ENCODE results near the gene PRRC2B. TPM values are rescaled to one million over a fixed set of nuclear protein-coding genes. Genes with fewer than 3 reads are reported as not detected.
A peak's percentile ranks its signal among the peaks of the same experiment; 100 is the strongest.
"Not testable (repeated sequence)": the region's sequence is repeated elsewhere in the genome, so short reads cannot be mapped to it uniquely, and the experiment has no call there.

Gene PRRC2B
- total RNA-seq, 1 donor from 2014 or later: 235 TPM

- Mint-ChIP-seq H3K27ac (ENCODE audit: unreplicated experiment) (peak overlapping the region; percentile 65), H3K4me3 (ENCODE audit: unreplicated experiment) (peak overlapping the region; percentile 93), H3K27me3 (ENCODE audit: low read depth) (no peaks in the 10 kb centered on the region), H3K9me3 (ENCODE audit: low read depth) (no peaks in the 10 kb centered on the region), H3K36me3 (ENCODE audit: low read depth) (peaks cover 11% of the 10 kb centered on the region), H3K4me1 (ENCODE audit: low read depth) (peaks cover 27% of the 10 kb centered on the region)
- TF ChIP-seq CTCF (IDR thresholded peaks at IDR 0.05): no peak
- no peak for DNase-seq (ENCODE audit: low spot score)
Observed at GRCh38 chr9:131503626-131504465, 110.0 kb downstream of the PRRC2B start.

- peaks cover 27% of the 10 kb centered on the region for H3K4me1 Mint-ChIP-seq (ENCODE audit: low read depth)
- H3K36me3 Mint-ChIP-seq (ENCODE audit: low read depth): peaks cover 11% of the 10 kb centered on the region
- H3K9me3 Mint-ChIP-seq (ENCODE audit: low read depth): no peaks in the 10 kb centered on the region
- H3K27ac Mint-ChIP-seq (ENCODE audit: unreplicated experiment): no peak overlapping the region
- no peak for DNase-seq (ENCODE audit: low spot score)
- TF ChIP-seq CTCF (IDR thresholded peaks at IDR 0.05): no peak
- no peaks in the 10 kb centered on the region for H3K27me3 Mint-ChIP-seq (ENCODE audit: low read depth)
- no peak overlapping the region for H3K4me3 Mint-ChIP-seq (ENCODE audit: unreplicated experiment)
Observed at GRCh38 chr9:131505012-131505411, 111.1 kb downstream of the PRRC2B start.

- no peak overlapping the region for H3K4me3 Mint-ChIP-seq (ENCODE audit: unreplicated experiment)
- H3K27me3 Mint-ChIP-seq (ENCODE audit: low read depth): no peaks in the 10 kb centered on the region
- no peak for TF ChIP-seq CTCF (IDR thresholded peaks at IDR 0.05)
- no peak overlapping the region for H3K27ac Mint-ChIP-seq (ENCODE audit: unreplicated experiment)
- peaks cover 33% of the 10 kb centered on the region for H3K36me3 Mint-ChIP-seq (ENCODE audit: low read depth)
- H3K4me1 Mint-ChIP-seq (ENCODE audit: low read depth): no peaks in the 10 kb centered on the region
- DNase-seq (ENCODE audit: low spot score): no peak
- H3K9me3 Mint-ChIP-seq (ENCODE audit: low read depth): no peaks in the 10 kb centered on the region
Observed at GRCh38 chr9:131511416-131511815, 117.5 kb downstream of the PRRC2B start.

GRCh38 chr9:131511880-131512279, 118.0 kb downstream of the PRRC2B start:
- no peak for TF ChIP-seq CTCF (IDR thresholded peaks at IDR 0.05)
- no peaks in the 10 kb centered on the region for H3K9me3 Mint-ChIP-seq (ENCODE audit: low read depth)
- no peak overlapping the region for H3K4me3 Mint-ChIP-seq (ENCODE audit: unreplicated experiment)
- DNase-seq (ENCODE audit: low spot score): no peak
- H3K36me3 Mint-ChIP-seq (ENCODE audit: low read depth): peaks cover 33% of the 10 kb centered on the region
- no peaks in the 10 kb centered on the region for H3K4me1 Mint-ChIP-seq (ENCODE audit: low read depth)
- H3K27me3 Mint-ChIP-seq (ENCODE audit: low read depth): no peaks in the 10 kb centered on the region
- no peak overlapping the region for H3K27ac Mint-ChIP-seq (ENCODE audit: unreplicated experiment)

GRCh38 chr9:131513177-131513576, 119.3 kb downstream of the PRRC2B start:
- no peak for DNase-seq (ENCODE audit: low spot score)
- Mint-ChIP-seq H3K27me3 (ENCODE audit: low read depth) (no peaks in the 10 kb centered on the region), H3K27ac (ENCODE audit: unreplicated experiment) (no peak overlapping the region), H3K4me1 (ENCODE audit: low read depth) (no peaks in the 10 kb centered on the region), H3K4me3 (ENCODE audit: unreplicated experiment) (no peak overlapping the region), H3K9me3 (ENCODE audit: low read depth) (no peaks in the 10 kb centered on the region), H3K36me3 (ENCODE audit: low read depth) (peaks cover 36% of the 10 kb centered on the region)
- no peak for TF ChIP-seq CTCF (IDR thresholded peaks at IDR 0.05)

- not testable (repeated sequence) for DNase-seq (ENCODE audit: low spot score); H3K4me3 Mint-ChIP-seq (ENCODE audit: unreplicated experiment); H3K4me1 Mint-ChIP-seq (ENCODE audit: low read depth); H3K27ac Mint-ChIP-seq (ENCODE audit: unreplicated experiment); H3K27me3 Mint-ChIP-seq (ENCODE audit: low read depth); H3K9me3 Mint-ChIP-seq (ENCODE audit: low read depth)
- peaks cover 39% of the 10 kb centered on the region for H3K36me3 Mint-ChIP-seq (ENCODE audit: low read depth)
Observed at GRCh38 chr9:131515559-131516031, 121.7 kb downstream of the PRRC2B start.
